CD14-positive monocyte (primary cell): ENCODE results near the gene TRAM2. TPM values are rescaled to one million over a fixed set of nuclear protein-coding genes. Genes with fewer than 3 reads are reported as not detected.

Source experiments
- DNase-seq, 3 donors: peaks; one replicate each; pipeline ENCODE4 v3.0.0-alpha.2; 2011 to 2022
- H2AFZ ChIP-seq: 2 replicates; pipeline ENCODE4 v1.6.0; 2012; ENCODE audit warnings: mild to moderate bottlenecking, low read depth, low read length, inconsistent platforms; ENCODE audit not compliant: insufficient read depth, poor library complexity, severe bottlenecking
- H3K27ac ChIP-seq, 2 donors: 1 replicate in 1 of 2; 2 replicates in 1 of 2; pipeline ENCODE4 v1.5.1; 2012 to 2013; ENCODE audit warnings: low read length in 2 of 2, control low read depth in 1 of 2, inconsistent platforms in 1 of 2, low read depth in 1 of 2, mild to moderate bottlenecking in 1 of 2
- H3K27me3 ChIP-seq, 2 donors: one replicate each; pipeline versions ENCODE4 v1.6.0 to v1.6.1; 2011 to 2013; ENCODE audit warnings: low read length in 2 of 2; ENCODE audit not compliant: control insufficient read depth in 2 of 2, insufficient read depth in 2 of 2
- H3K36me3 ChIP-seq, 2 donors: replicated peaks in 1 of 2; 1 replicate in 1 of 2; 2 replicates in 1 of 2; pipeline versions ENCODE4 v1.5.1 to v1.6.1; 2012 to 2013; ENCODE audit warnings: low read length in 2 of 2, control low read depth in 1 of 2, inconsistent platforms in 1 of 2, mild to moderate bottlenecking in 1 of 2; ENCODE audit not compliant: insufficient read depth in 2 of 2, control insufficient read depth in 1 of 2
- H3K4me1 ChIP-seq, 2 donors: 1 replicate in 1 of 2; 2 replicates in 1 of 2; pipeline versions ENCODE4 v1.5.1 to v1.6.1; 2012 to 2013; ENCODE audit warnings: low read length in 2 of 2, control low read depth in 1 of 2, inconsistent platforms in 1 of 2, mild to moderate bottlenecking in 1 of 2, moderate library complexity in 1 of 2; ENCODE audit not compliant: insufficient read depth in 2 of 2, control insufficient read depth in 1 of 2
- H3K4me2 ChIP-seq: replicated peaks from 2 replicates; pipeline ENCODE3; 2012; ENCODE audit warnings: low read length, moderate library complexity, mild to moderate bottlenecking; ENCODE audit not compliant: poor library complexity, severe bottlenecking; ENCODE audit errors: extremely low read depth
- H3K4me3 ChIP-seq, 3 experiments: fragments of 200-600 bp in 1 of 3; sonication (generic) in 1 of 3; replicated peaks in 1 of 3; 1 replicate in 2 of 3; 2 replicates in 1 of 3; pipeline ENCODE4 v1.5.1; 2011 to 2013; ENCODE audit warnings: low read length in 3 of 3, mild to moderate bottlenecking in 3 of 3, control low read depth in 2 of 3, low read depth in 2 of 3, inconsistent platforms in 1 of 3, moderate library complexity in 1 of 3
- H3K79me2 ChIP-seq: 2 replicates; pipeline ENCODE4 v1.6.0; 2012; ENCODE audit warnings: mild to moderate bottlenecking, control low read depth, inconsistent platforms, low read length, moderate library complexity; ENCODE audit not compliant: insufficient read depth
- H3K9ac ChIP-seq: 2 replicates; pipeline ENCODE4 v1.6.0; 2017; ENCODE audit warnings: low read length, mild to moderate bottlenecking; ENCODE audit not compliant: insufficient read depth, poor library complexity, severe bottlenecking
- H3K9me3 ChIP-seq, 2 donors: replicated peaks in 1 of 2; 1 replicate in 1 of 2; 2 replicates in 1 of 2; pipeline versions ENCODE4 v1.5.1 to v1.6.1; 2012 to 2013; ENCODE audit warnings: low read length in 2 of 2, control low read depth in 1 of 2; ENCODE audit not compliant: control insufficient read depth in 1 of 2, insufficient read depth in 1 of 2
- H4K20me1 ChIP-seq: 2 replicates; pipeline ENCODE4 v1.6.0; 2012; ENCODE audit warnings: mild to moderate bottlenecking, low read length, control low read depth, moderate library complexity; ENCODE audit not compliant: insufficient read depth
- H3K27ac Mint-ChIP-seq, 7 donors: one replicate each; pipeline ENCODE4 v1.8.0; 2020; ENCODE audit warnings: mild to moderate bottlenecking in 7 of 7, mixed read lengths in 7 of 7, moderate library complexity in 6 of 7, inconsistent platforms in 2 of 7
- H3K27me3 Mint-ChIP-seq, 3 donors: one replicate each; pipeline ENCODE4 v1.8.0; 2021 to 2022; ENCODE audit warnings: low read depth in 3 of 3, mild to moderate bottlenecking in 3 of 3, mixed read lengths in 3 of 3, moderate library complexity in 3 of 3, inconsistent platforms in 1 of 3
- H3K36me3 Mint-ChIP-seq, 2 donors: one replicate each; pipeline ENCODE4 v1.8.0; 2020; ENCODE audit warnings: mixed read lengths in 2 of 2, inconsistent platforms in 1 of 2, mild to moderate bottlenecking in 1 of 2
- H3K4me1 Mint-ChIP-seq: one replicate; pipeline ENCODE4 v1.8.0; 2020; ENCODE audit warnings: mild to moderate bottlenecking, mixed read lengths
- H3K4me3 Mint-ChIP-seq, 2 donors: one replicate each; pipeline ENCODE4 v1.8.0; 2020; ENCODE audit warnings: mild to moderate bottlenecking in 2 of 2, mixed read lengths in 2 of 2, moderate library complexity in 1 of 2
- H3K9me3 Mint-ChIP-seq, 7 donors: one replicate each; pipeline ENCODE4 v1.8.0; 2020 to 2022; ENCODE audit warnings: mixed read lengths in 7 of 7, mild to moderate bottlenecking in 6 of 7, moderate library complexity in 6 of 7, inconsistent platforms in 2 of 7
- WGBS: methylation state at CpG from one replicate; pipeline ENCODE4 v1.1.5; 2013; ENCODE audit warnings: missing lambda C conversion rate; ENCODE audit not compliant: insufficient coverage; 5-methylcytosine and 5-hydroxymethylcytosine counted together
- intact Hi-C, 2 donors: fragments of 100-400 bp; cut with micrococcal nuclease; formaldehyde crosslinking; loops; one replicate each; pipeline versions ENCODE4 v1.15.0 to v1.15.1; 2023
- polyA plus RNA-seq, 3 donors: library from polyadenylated mRNA; depleted of rRNA in 1 of 3; unstranded in 2 of 3; stranded (reverse) in 1 of 3; fragments of 300-500 nt in 2 of 3; fragments of >200 nt in 1 of 3; fragmentation: Illumina TruSeq in 2 of 3; gene quantifications; 1 replicate in 2 of 3; 2 replicates in 1 of 3; pipeline ENCODE4 v1.2.3, GENCODE V29; 2012 to 2021
- TF ChIP-seq, protein P1 (sequence below): fragments of 200-600 bp; IDR thresholded peaks from one replicate; pipeline ENCODE4 v1.8.0; 2022; ENCODE audit warnings: antibody characterized with exemption, mild to moderate bottlenecking

The TRAM2 gene
- polyA plus RNA-seq, 3 donors, result 4.7 to 11.7 (median 5.9) TPM

DNA sequence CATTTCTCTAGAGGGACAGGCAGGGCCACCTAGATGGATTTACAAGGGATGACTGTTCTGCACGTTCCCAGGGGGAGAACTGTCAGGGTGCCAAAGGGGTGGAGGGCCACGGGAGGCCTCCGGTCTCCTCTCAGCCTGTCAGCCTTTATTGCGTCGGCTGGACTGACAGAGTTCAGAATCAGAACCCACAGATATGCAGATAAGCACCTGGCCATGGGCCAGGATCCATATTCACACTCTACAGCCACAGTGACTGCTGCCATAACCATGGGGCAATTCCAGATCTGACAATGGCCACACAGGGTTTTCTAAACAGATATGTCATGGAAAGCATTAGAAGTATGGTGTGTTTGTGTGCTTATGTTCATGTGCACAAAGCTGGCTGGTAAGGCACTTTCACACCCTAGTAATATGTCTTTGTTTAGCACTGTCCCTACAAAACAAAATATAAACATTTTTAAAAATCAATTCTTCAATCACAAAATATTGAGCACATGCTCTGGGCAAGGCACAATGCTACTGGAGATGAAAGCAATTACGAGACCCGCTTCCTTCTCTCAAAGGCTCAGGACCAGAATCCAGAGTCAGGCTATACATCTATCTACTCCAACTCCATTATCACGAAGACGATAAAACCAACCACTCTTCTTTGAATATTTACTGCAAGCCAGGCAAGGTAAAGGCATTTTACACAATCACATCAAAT is 29.1 kb downstream of the TRAM2 start:
- Mint-ChIP-seq H3K27me3 (peaks cover 0 to 2% (median 0%) of the 10 kb centered on the region in 3 donors), H3K27ac (no peak overlapping the region), H3K4me1 (peaks cover 24% of the 10 kb centered on the region), H3K4me3 (no peak overlapping the region), H3K36me3 (peaks cover 32 to 42% of the 10 kb centered on the region in 2 donors), H3K9me3 (no peaks in the 10 kb centered on the region)
- H3K4me2 ChIP-seq, result no peak overlapping the region
- H3K79me2 ChIP-seq, result peaks cover 81% of the 10 kb centered on the region
- peaks cover 95% of the 10 kb centered on the region for H4K20me1 ChIP-seq
- TF ChIP-seq, protein P1, sequence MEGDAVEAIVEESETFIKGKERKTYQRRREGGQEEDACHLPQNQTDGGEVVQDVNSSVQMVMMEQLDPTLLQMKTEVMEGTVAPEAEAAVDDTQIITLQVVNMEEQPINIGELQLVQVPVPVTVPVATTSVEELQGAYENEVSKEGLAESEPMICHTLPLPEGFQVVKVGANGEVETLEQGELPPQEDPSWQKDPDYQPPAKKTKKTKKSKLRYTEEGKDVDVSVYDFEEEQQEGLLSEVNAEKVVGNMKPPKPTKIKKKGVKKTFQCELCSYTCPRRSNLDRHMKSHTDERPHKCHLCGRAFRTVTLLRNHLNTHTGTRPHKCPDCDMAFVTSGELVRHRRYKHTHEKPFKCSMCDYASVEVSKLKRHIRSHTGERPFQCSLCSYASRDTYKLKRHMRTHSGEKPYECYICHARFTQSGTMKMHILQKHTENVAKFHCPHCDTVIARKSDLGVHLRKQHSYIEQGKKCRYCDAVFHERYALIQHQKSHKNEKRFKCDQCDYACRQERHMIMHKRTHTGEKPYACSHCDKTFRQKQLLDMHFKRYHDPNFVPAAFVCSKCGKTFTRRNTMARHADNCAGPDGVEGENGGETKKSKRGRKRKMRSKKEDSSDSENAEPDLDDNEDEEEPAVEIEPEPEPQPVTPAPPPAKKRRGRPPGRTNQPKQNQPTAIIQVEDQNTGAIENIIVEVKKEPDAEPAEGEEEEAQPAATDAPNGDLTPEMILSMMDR, result no peak
- H2AFZ ChIP-seq, result no peak overlapping the region
- DNase-seq, result no peak
- no peaks in the 10 kb centered on the region for H3K27me3 ChIP-seq
- H3K9me3 ChIP-seq, result no peaks in the 10 kb centered on the region
- 90% methylated on average over 9 of the region's 9 CpGs for WGBS
- intact Hi-C loops, result no loop called here
- H3K9ac ChIP-seq, result no peak overlapping the region
- H3K27ac ChIP-seq, result no peak overlapping the region
- no peaks in the 10 kb centered on the region for H3K4me1 ChIP-seq
- H3K4me3 ChIP-seq, result no peak overlapping the region
- H3K36me3 ChIP-seq, result peaks cover 4 to 46% of the 10 kb centered on the region in 2 donors

DNA sequence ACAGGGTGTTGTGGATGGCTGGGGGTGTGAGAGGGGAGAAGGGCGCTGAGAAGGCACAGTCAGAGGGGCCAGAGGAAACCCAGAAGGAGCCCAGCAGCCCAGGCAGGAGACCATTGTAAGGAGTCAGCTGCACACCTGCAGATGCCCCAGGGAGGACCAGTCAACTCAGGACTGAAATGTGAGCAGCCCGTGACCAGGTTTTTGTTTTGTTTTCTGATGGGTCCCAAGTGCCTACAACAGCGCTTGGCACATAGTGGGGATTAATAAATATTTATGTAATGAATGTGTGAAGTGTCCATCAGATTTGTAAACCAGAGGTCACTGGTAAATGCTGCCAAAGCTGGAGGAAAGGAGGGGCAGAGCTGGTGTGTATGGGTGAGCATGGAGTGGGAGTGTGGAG is 30.2 kb downstream of the TRAM2 start:
- peak overlapping the region in 3 of 7 donors; percentile 0 to 66 (median 39) for H3K27ac Mint-ChIP-seq
- H3K9me3 ChIP-seq, result no peaks in the 10 kb centered on the region
- H3K27ac ChIP-seq, result no peak overlapping the region
- H3K4me2 ChIP-seq, result no peak overlapping the region
- peaks cover 90% of the 10 kb centered on the region for H4K20me1 ChIP-seq
- H3K27me3 ChIP-seq, result no peaks in the 10 kb centered on the region
- no peaks in the 10 kb centered on the region for H3K4me1 ChIP-seq
- intact Hi-C loops, result no loop called here
- TF ChIP-seq, protein P1, result no peak
- H3K4me1 Mint-ChIP-seq, result peaks cover 22% of the 10 kb centered on the region
- no peak overlapping the region for H3K4me3 ChIP-seq
- peaks cover 0 to 40% of the 10 kb centered on the region in 2 donors for H3K36me3 ChIP-seq
- no peak overlapping the region for H3K9ac ChIP-seq
- DNase-seq, result no peak
- no peak overlapping the region for H2AFZ ChIP-seq
- no peak overlapping the region for H3K4me3 Mint-ChIP-seq
- no peaks in the 10 kb centered on the region for H3K9me3 Mint-ChIP-seq
- H3K27me3 Mint-ChIP-seq, result peaks cover 0 to 1% (median 0%) of the 10 kb centered on the region in 3 donors
- H3K79me2 ChIP-seq, result peaks cover 75% of the 10 kb centered on the region
- peaks cover 31 to 33% of the 10 kb centered on the region in 2 donors for H3K36me3 Mint-ChIP-seq
- 100% methylated on average over 2 of the region's 3 CpGs for WGBS
